Stimulated activated naive CD4-positive, alpha-beta T cell (primary cell): Measurements from ENCODE around the gene WDR19.
"Not testable (repeated sequence)": the region's sequence is repeated elsewhere in the genome, so short reads cannot be mapped to it uniquely, and the experiment has no call there.

Source experiments
- DNase-seq, 6 experiments: peaks; one replicate each; lab custom pipeline; 2025; lab: John Stamatoyannopoulos, UW

Gene WDR19

DNA sequence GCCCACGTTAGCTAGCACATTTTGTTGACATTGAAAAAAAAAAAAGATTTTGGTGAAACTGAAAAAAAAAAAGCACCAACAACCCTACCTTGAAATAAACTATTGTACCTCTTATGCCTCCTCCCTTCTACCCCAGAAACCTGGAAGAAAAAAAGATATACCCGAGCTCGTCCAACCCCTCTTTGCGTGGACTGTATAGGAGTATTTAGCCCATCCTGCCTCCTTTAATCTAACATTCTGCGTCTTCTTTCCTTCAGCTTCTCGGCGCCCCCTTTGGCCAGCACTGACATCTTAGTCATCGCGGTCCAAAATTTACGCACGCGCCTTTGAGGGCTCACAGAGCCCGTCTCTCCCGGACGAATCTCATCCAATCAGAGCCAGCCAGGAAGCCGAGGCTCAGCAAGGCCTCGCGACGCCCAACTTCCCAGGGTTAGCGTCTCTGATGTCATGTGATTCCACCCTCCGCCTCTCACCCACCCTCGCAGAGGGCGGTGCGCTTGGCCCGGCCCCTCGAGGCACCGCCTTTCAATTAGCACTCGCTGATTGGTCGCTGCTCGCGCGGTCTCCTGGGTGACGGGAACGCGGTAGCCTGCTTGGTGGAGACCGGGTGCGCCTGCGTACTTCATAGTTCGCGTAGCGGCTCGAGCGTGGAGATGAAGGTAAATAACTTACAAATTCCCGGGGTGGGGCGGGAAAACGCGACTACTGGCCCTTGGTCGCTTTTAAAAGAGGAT is at the start of gene WDR19:
TSS of gene WDR19 (plus strand) at position 625 of the 734 bp plus-strand sequence. CDS start at position 654, 29 bp downstream.
- DNase-seq = peak; percentile 93 to 99 (median 98)

DNA sequence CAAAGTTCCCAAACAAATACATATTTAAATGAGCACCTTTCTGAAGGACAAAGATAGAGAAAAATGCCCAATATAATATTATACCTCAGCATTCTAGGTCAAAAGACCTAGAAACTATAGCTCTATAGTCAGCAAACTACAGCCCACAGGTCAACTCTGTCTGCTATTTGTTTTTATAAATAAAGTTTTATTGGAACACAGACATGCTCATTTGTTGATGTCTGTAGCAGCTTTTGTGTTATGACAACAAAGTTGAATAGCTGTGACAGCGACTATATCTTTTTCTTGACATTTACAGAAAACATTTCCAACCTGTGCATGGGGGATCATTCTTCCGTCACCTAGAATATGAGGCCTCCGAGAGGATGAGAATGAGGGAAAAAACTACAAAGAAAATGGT is 48.7 kb upstream of the WDR19 start:
- DNase-seq = no peak

DNA sequence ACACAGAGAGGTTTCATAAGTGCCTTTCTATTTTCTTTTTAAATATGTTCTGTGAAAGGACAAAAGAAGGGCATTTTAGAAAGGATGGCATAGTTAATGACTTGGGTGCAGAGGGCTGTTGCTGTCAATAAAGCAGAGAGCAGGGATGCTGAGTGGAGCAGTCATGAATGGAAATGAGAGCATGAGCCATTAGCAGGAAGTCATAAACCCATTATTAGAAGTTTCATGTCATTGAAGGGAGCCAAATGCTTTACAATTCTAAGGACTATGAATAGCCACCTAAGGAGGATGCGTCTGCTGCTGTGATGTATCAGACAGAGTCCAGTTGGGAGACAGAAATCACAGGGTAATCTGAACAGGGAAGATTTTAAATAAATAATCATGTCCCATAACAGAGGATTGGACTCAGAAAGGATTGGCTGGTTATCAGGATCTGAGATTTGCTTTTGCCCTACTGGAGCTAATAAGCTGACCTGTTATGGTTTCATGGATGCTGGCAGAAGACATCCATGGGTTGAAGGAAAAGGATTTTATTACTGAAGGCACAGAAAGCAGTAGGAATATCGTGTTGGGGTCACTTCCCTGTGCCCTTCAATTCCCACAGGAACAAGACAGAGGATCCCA is 47.5 kb upstream of the WDR19 start:
- DNase-seq = no peak

DNA sequence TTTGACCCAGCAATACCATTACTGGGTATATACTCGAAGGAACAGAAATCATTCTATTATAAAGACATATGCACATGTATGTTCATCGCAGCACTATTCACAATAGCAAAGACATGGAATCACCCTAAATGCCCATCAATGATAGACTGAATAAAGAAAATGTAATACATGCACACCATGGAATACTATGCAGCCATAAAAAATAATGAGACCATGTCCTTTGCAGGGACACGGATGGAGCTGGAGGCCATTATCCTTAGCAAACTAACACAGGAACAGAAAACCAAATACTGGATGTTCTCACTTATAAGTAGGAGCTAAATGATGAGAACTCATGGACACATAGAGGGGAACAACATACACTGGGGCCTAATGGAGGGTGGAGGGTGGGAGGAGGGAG is 44.1 kb upstream of the WDR19 start:
- not testable (repeated sequence) for DNase-seq

DNA sequence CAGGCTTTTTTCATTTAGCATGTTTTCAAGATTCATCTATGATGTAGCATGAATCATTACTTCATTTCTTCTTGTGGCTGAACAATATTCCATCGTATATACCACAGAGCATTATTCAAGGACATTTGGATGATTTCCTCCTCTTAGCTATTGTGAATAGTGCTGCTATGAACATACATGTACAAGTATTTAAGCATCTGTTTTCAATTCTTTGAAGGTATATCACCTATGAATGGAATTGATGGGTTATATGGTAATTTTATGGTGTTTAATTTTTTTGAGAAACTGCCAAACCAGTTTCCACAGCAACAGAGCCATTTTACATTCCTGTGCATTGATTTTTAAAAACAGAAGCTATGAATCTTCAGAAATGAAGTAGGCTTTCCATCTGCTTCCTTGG is 36.1 kb upstream of the WDR19 start:
- DNase-seq = no peak

DNA sequence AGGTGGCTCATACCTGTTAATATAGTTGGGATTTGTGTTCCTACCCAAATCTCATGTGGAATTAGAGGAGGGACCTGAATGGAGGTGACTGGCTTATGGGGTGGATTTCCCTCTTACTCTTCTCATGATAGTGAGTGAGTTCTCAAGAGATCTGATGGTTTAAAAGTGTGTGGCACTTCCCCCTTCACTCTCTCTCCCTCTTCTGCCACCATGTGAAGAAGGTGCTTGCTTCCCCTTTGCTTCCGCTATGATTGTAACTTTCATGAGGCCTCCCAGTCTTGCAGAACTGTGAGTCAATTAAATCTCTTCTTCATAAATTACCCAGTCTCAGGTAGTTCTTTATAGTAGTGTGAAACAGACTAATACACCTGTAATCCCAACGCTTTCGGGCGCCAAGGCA is 28.3 kb upstream of the WDR19 start:
- DNase-seq = no peak

DNA sequence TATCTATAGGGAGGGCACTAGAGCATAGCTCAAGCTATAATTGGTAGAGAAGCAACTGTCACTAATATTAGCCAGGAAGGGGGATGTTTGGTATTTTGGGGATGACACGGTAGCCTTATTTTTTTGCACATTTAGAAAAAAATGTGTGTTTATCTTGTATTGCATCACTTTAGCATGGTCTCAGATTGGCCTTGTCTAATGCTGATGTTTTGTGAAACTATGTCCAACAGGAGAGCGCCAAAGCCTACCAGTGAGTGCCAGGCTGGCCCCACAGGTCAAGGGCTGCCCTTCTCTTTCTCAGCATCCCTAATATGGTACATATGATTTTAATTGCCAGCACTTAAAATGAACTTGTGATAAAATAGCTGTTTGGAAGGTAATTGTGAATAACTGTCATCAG is 24.8 kb upstream of the WDR19 start:
- no peak for DNase-seq

DNA sequence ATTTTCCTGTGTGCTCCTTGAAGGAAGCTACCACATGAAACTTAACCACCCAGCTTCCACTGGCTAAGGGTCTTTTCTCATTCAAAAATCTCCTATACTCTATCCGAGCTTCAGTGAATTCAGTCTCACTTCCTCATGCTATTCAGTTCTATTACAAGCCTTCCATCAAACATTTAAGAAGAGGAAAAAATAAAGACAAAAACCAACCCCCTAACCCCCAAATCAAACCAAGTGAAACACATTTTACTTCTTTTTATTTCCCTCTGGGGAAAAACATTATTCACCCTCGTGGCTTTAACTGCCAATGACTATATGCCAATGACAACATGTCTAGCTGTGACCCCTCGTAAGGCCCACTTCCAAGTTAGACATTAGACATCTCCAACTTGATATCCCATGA is 16.2 kb upstream of the WDR19 start:
- no peak for DNase-seq

DNA sequence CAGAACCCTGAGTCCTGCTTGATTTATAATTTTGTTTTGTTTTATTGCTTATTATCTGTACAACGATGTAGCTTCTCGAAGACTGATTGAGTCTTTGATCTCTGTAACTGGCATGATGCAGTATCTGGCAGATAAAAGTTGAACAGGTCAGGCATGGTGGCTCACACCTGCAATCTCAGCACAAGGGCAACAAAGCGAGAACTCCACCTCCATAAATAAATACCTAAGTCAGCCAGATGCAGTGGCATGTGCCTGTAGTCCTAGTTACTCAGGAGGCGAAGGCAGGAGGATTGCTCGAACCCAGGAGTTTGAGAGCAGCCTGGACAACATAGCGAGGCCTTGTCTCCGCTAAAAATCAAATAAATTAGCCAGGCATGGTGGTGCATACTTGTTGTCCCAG is 15.7 kb upstream of the WDR19 start:
- no peak for DNase-seq

DNA sequence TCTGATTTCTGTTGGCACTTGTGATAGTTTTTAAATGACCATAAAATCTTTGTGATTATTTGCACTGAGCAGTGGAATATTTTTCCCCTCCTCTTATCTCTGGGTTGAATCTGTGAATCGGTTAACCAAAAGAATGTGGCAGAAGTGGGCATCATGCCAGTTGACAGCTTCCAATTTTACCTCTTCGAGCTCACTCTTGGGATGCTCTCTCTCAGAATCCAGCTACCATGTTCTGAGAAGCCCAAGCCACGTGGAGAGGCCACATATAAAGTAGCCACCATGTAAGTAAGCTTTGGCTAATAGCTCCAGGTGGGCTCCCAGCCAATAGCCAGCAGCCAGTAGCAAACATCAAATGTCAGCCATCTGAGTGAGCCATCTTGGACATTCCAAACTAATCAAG is 12.9 kb upstream of the WDR19 start:
- DNase-seq = no peak

DNA sequence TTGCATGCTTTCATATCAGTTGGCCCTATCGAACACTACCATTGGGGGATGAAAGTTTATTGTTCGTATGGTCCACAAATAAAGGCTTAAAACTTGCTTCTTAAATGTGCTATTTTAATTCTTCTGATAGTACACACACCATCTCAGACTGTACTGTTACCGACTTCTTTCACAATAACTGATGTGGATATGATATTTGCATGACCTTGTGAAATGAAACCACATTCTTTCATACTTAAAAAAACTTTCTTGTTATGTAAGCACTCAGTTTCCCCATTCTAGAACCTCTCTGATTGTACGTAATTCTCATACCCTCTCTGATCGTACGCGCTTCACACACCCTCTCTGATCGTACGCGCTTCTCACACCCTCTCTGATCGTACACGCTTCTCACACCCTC is 12.0 kb upstream of the WDR19 start:
- DNase-seq = no peak

DNA sequence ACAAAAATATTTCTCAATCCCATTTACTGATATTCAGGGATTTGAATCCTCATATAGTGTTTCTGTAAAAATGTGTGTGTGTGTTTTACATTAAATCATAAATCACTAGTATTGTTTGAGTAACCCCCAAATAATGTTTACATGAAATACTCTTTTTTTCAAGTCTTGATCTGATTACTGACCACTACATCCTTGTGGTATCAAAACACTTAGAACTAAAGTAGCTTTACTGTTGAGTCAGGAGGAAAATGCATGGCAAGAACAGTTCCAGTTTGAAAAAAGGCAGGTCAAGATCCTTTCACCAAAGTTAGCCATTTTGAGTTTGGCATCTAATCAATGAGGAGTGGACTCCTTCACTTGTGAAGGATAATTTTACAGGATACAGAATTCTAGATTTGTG is 3.6 kb upstream of the WDR19 start:
- DNase-seq = no peak

DNA sequence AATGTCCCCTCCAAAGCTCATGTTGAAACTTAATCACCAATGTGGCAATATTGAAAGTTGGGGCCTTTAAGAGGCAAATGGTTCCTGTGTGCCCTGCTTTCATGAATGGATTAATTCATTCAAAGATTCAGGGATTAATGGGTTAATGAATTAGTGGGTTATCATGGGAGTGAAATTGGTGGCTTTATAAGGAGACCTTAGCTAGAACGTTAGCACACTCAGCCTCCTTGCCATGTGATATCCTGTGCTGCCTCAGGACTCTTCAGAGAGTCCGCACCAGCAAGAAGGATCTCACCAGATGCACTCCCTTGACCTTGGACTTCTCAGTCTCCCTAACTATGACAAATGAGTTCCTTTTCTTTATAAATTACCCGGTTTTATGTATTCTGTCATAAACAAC is 2.6 kb upstream of the WDR19 start:
- DNase-seq = no peak

DNA sequence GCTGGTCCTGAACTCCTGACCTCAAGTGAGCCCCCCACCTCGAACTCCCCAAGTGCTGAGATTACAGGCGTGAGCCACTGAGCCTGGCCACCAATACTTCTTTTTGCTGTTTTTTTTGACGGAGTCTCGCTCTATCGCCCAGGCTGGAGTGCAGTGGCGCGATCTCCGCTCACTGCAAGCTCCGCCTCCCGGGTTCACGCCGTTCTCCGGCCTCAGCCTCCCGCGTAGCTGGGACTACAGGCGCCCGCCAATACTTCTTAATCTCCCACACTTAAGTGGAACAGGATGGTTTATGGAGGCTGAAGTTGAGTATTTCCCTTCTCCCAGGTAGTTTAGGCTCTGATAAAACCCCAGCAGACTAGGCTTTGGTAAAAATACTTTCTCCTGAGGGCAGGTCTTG is 1.7 kb upstream of the WDR19 start:
- DNase-seq = not testable (repeated sequence)

DNA sequence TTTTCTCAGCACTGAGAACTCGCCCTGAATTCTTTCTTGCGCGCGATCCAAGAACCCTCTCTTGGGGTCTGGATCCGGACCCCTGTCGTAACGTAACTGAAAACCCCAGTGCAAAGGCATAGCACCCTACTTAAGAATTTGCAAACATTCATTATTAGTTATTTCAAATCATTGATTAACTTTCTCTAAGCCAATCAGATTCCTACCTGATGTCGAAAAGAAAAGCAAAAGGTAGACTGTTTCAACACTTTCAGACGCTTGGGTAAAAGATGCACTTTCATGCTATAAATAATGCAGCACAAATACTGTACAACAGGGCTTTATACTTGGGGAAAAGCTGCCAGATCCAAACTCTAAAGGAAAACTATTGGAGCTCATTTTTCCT is 817 bp upstream of the WDR19 start:
- no peak for DNase-seq

DNA sequence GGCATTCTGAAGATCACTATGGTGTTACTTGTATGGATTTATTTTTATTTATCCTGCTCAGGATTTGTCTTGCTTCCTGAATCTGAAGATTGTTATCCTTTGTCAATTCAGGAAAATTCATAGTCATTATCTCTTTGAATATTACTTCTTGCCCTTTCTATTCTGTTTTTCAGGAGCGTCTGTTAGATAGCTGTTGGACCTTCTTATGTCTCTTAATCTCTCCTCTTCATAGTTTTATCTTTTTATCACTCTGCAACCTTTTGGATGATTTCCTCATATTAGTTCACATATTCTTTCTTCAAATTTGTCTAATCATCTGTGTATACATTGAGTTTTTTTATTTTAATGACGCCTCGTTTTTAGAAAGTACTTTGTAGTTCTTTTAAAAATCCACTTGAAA is 19.6 kb downstream of the WDR19 start:
- no peak for DNase-seq

DNA sequence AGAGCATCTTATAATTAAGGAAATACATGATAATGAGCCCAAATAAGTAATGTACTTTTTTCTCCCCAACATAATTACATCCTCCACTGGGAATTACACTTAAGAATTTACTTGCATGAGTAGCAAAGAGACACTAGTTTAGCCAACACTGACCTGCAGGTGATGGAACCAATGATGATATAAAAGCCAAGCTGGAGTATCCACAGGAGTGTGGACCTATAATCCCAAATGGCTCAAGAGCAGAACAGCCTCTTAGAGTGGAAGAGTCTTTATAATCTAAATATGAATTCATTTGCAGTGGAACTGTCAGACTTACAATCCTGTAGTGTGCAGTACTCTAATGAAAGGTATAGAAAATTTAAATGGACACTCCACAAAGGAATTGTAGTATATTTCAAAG is 22.2 kb downstream of the WDR19 start:
- DNase-seq = no peak

DNA sequence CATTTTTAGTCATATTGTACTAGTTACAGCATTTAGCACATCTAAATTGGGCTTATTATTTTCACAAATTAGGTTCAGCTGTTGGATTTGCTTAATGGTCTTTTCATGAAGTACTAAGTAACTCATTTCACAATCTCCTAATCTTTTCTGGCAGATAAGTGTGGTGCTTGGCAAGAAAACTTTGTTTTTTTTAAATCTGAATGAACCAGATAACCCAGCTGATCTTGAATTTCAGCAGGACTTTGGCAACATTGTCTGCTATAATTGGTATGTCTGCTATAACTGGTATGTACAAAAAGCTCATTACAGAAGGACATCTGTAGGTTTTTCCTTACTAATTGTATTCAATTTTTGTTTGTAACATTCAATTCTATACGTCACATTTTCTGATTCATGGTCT is 22.7 kb downstream of the WDR19 start:
- no peak for DNase-seq

DNA sequence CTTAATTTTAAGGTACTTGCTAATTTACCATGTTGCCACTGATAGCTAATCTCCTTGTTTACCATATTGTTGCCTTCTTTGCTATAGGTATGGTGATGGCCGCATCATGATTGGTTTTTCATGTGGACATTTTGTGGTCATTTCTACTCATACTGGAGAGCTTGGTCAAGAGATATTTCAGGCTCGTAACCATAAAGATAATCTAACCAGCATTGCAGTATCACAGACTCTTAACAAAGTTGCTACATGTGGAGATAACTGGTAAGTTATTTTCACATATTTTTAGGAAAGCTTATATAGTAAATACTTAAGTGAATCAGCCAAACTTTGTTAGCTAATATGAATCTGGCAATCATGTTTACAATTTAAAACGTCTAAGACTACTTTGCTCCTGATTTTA is 23.1 kb downstream of the WDR19 start:
- DNase-seq = no peak

DNA sequence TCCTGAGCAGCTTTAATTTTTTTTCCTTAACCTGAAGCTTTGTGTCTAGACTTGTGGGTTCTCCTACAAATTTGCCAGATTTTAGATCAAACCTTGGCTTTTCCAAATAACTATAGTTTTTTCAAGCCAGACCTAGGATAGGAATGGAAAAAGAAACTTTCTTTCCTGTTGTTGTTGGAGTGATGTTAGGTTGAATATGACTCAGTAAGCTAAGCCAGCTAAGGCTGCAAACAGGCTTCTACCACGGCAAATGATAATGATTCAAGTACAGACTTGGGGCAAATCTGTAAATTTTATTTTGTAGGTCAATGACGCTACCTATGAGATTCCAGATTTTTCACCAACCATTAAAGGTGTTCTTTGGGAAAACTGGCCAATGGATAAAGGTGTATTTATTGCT is 45.6 kb downstream of the WDR19 start:
- no peak for DNase-seq

DNA sequence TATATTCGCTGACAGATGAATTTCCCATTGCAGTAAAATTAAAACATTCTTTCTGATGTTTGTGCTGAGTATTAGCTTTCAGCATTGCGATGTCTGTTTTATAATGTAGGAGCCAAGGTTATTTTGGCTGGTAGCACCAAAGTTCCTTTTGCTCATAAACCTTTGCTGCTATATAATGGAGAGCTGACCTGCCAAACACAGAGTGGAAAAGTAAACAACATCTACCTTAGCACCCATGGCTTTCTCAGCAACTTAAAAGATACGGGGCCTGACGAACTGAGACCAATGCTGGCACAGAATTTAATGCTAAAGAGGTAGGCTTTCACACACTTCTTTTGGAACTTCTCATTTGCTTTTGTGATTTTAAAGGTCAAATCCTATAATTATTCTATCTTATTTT is 46.0 kb downstream of the WDR19 start:
- no peak for DNase-seq

DNA sequence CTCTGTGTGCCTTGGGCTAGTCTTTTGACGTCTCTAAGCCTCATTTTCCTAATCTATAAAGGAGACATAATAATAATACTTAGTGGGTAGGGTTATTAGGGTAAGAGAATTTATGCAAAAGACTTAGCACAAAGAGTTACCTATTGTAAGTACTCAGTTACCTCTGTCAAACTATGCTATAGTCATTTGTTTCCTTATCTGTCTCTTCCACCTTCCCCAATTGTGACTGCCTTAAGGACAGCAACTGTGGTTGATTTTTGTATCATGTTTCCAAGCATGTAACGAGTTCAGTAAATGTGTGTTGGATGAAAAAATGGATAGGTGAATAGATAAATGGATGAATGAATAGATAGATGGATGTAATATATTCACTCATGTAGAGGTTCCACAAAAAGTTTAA is 48.1 kb downstream of the WDR19 start:
- no peak for DNase-seq

DNA sequence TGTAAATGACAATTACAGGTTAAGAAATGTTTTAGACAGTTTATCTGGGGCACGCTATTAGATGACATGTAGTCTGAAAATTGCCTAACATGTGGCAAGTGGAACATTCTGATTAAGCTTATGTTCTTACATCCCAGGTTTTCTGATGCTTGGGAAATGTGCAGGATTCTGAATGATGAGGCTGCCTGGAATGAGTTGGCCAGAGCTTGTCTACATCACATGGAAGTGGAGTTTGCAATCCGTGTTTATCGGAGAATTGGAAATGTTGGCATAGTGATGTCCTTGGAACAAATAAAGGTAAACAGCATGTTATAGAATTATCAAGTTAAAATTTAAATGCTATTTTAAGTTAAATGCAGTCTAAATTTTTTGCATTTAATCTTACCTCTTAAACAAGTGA is 49.3 kb downstream of the WDR19 start:
- DNase-seq = no peak

DNA sequence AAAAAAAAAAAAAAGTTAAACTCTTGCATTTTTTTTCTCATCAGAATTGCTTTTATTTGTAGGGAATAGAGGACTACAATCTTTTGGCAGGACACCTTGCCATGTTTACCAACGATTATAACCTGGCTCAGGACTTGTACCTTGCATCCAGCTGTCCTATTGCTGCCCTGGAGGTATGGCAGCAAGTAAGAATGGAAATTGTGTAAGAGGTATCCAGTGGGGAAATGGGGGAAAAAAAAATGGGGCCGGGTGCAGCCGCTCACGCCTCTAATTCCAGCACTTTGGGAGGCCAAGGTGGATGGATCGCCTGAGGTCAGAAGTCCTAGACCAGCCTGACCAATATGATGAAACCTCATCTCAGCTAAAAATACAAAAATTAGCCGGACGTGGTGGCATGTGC is 49.8 kb downstream of the WDR19 start:
- DNase-seq = no peak
